HepG2 (cell line): ENCODE measurements around the gene LCN2. TPM values are rescaled to one million over a fixed set of nuclear protein-coding genes. Genes with fewer than 3 reads are reported as not detected.

Experiments used
- CHD2 ChIP-seq: IDR thresholded peaks from 2 replicates; pipeline ENCODE4 v1.6.1; 2011; ENCODE audit warnings: low read depth, low read length, improper control_type of control experiment
- DR1 ChIP-seq: sonication (generic); formaldehyde crosslinking; IDR thresholded peaks from 2 replicates; pipeline ENCODE4 v1.8.0; 2021; ENCODE audit warnings: mild to moderate bottlenecking, missing genetic modification reagents, inconsistent platforms
- HDAC2 ChIP-seq: sonication (generic); formaldehyde crosslinking; IDR thresholded peaks from 2 replicates; pipeline ENCODE4 v1.4.0; 2020; ENCODE audit warnings: missing genetic modification reagents
- RFX1 ChIP-seq: fragments of 450-650 bp; IDR thresholded peaks from 2 replicates; pipeline ENCODE4 v1.6.1; 2017
- TOE1 ChIP-seq: sonication (generic); formaldehyde crosslinking; IDR thresholded peaks from 2 replicates; pipeline ENCODE4 v1.4.0; 2020; ENCODE audit warnings: mild to moderate bottlenecking, missing genetic modification reagents
- polyA plus RNA-seq, 8 experiments: library from polyadenylated mRNA; depleted of rRNA in 3 of 8; stranded (reverse) in 7 of 8; unstranded in 1 of 8; fragments of >200 nt; fragmentation: Illumina TruSeq in 4 of 8; extraction: Trizol in 4 of 8; gene quantifications; 2 replicates each; pipeline versions ENCODE4 v1.2.1 to v1.2.3, GENCODE V29; 2011 to 2016; ENCODE audit warnings: low read depth in 4 of 8, missing spikeins in 1 of 8, mixed read lengths in 1 of 8; ENCODE audit not compliant: insufficient read depth in 1 of 8
- total RNA-seq, 5 experiments: library from RNA; depleted of rRNA; stranded (reverse); fragments of >200 nt; fragmentation: Illumina TruSeq; extraction: Trizol; gene quantifications; 2 replicates each; pipeline ENCODE4 v1.2.3, GENCODE V29; 2016; ENCODE audit warnings: low read depth in 1 of 5
- TF ChIP-seq, protein P1 (sequence below), 2 experiments: sonication (generic) in 1 of 2; formaldehyde crosslinking in 1 of 2; IDR thresholded peaks; 2 replicates each; pipeline versions ENCODE4 v1.4.0 to v1.6.1; 2016 to 2020; ENCODE audit warnings: borderline replicate concordance in 1 of 2, low read depth in 1 of 2, mild to moderate bottlenecking in 1 of 2, missing genetic modification reagents in 1 of 2
- TF ChIP-seq, protein P2 (sequence below): sonication (generic); formaldehyde crosslinking; IDR thresholded peaks from 2 replicates; pipeline ENCODE4 v1.4.0; 2020; ENCODE audit warnings: missing genetic modification reagents, borderline replicate concordance
- TF ChIP-seq, protein P3 (sequence below): IDR thresholded peaks from 2 replicates; pipeline ENCODE4 v1.6.1; 2016; ENCODE audit warnings: low read depth, missing genetic modification reagents, missing compliant biosample characterization
- TF ChIP-seq, protein P4 (sequence below): sonication (generic); formaldehyde crosslinking; IDR thresholded peaks from 2 replicates; pipeline ENCODE4 v1.5.1; 2020; ENCODE audit warnings: mild to moderate bottlenecking, moderate library complexity, missing genetic modification reagents

LCN2 gene
- total and polyA plus RNA-seq, 2 of the 13 experiments (the other 11 are each of a cell fraction or from before 2014, with no cell fraction given) = 0.38 to 1.4 TPM

DNA sequence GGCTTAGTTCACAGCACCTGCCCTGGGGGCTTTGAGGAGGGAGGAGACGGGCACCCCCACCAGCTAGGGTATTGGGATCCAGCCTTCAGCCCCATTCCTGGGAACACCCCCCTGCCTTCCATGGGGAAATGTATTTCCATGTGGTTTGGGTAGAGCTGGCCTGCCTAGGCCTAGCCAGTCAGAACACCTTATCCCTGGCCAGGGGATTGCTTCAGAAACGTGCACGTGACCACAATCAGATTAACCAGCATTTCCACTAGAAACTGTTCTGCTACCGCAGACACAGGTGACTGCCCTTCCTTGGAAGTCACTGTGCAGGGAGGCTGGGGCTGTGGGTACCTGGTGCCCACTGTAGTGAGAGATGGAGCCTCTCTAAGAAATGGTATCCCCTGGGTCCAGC lies 24.8 kb downstream of the LCN2 start (continued):
- TF ChIP-seq, protein P1, sequence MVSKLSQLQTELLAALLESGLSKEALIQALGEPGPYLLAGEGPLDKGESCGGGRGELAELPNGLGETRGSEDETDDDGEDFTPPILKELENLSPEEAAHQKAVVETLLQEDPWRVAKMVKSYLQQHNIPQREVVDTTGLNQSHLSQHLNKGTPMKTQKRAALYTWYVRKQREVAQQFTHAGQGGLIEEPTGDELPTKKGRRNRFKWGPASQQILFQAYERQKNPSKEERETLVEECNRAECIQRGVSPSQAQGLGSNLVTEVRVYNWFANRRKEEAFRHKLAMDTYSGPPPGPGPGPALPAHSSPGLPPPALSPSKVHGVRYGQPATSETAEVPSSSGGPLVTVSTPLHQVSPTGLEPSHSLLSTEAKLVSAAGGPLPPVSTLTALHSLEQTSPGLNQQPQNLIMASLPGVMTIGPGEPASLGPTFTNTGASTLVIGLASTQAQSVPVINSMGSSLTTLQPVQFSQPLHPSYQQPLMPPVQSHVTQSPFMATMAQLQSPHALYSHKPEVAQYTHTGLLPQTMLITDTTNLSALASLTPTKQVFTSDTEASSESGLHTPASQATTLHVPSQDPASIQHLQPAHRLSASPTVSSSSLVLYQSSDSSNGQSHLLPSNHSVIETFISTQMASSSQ (IDR thresholded peaks at IDR 0.05; ENCODE audit: low read depth) = no peak
- TF ChIP-seq, protein P1 (CRISPR knock-in tag; IDR thresholded peaks at IDR 0.05; ENCODE audit: borderline replicate concordance) = no peak
- TF ChIP-seq, protein P2, sequence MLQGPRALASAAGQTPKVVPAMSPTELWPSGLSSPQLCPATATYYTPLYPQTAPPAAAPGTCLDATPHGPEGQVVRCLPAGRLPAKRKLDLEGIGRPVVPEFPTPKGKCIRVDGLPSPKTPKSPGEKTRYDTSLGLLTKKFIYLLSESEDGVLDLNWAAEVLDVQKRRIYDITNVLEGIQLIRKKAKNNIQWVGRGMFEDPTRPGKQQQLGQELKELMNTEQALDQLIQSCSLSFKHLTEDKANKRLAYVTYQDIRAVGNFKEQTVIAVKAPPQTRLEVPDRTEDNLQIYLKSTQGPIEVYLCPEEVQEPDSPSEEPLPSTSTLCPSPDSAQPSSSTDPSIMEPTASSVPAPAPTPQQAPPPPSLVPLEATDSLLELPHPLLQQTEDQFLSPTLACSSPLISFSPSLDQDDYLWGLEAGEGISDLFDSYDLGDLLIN (CRISPR knock-in tag) = no peak
- TF ChIP-seq RFX1 = no peak
- TF ChIP-seq CHD2 = no peak
- no peak for TF ChIP-seq DR1 (CRISPR knock-in tag)
- TF ChIP-seq, protein P3, sequence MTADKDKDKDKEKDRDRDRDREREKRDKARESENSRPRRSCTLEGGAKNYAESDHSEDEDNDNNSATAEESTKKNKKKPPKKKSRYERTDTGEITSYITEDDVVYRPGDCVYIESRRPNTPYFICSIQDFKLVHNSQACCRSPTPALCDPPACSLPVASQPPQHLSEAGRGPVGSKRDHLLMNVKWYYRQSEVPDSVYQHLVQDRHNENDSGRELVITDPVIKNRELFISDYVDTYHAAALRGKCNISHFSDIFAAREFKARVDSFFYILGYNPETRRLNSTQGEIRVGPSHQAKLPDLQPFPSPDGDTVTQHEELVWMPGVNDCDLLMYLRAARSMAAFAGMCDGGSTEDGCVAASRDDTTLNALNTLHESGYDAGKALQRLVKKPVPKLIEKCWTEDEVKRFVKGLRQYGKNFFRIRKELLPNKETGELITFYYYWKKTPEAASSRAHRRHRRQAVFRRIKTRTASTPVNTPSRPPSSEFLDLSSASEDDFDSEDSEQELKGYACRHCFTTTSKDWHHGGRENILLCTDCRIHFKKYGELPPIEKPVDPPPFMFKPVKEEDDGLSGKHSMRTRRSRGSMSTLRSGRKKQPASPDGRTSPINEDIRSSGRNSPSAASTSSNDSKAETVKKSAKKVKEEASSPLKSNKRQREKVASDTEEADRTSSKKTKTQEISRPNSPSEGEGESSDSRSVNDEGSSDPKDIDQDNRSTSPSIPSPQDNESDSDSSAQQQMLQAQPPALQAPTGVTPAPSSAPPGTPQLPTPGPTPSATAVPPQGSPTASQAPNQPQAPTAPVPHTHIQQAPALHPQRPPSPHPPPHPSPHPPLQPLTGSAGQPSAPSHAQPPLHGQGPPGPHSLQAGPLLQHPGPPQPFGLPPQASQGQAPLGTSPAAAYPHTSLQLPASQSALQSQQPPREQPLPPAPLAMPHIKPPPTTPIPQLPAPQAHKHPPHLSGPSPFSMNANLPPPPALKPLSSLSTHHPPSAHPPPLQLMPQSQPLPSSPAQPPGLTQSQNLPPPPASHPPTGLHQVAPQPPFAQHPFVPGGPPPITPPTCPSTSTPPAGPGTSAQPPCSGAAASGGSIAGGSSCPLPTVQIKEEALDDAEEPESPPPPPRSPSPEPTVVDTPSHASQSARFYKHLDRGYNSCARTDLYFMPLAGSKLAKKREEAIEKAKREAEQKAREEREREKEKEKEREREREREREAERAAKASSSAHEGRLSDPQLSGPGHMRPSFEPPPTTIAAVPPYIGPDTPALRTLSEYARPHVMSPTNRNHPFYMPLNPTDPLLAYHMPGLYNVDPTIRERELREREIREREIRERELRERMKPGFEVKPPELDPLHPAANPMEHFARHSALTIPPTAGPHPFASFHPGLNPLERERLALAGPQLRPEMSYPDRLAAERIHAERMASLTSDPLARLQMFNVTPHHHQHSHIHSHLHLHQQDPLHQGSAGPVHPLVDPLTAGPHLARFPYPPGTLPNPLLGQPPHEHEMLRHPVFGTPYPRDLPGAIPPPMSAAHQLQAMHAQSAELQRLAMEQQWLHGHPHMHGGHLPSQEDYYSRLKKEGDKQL = no peak
- TF ChIP-seq HDAC2 (CRISPR knock-in tag) = no peak
- no peak for TF ChIP-seq TOE1 (CRISPR knock-in tag)
- TF ChIP-seq, protein P4, sequence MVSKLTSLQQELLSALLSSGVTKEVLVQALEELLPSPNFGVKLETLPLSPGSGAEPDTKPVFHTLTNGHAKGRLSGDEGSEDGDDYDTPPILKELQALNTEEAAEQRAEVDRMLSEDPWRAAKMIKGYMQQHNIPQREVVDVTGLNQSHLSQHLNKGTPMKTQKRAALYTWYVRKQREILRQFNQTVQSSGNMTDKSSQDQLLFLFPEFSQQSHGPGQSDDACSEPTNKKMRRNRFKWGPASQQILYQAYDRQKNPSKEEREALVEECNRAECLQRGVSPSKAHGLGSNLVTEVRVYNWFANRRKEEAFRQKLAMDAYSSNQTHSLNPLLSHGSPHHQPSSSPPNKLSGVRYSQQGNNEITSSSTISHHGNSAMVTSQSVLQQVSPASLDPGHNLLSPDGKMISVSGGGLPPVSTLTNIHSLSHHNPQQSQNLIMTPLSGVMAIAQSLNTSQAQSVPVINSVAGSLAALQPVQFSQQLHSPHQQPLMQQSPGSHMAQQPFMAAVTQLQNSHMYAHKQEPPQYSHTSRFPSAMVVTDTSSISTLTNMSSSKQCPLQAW (CRISPR knock-in tag) = no peak
